ENCODE measurements around the gene RC3H2. TPM values are rescaled to one million over a fixed set of nuclear protein-coding genes. Genes with fewer than 3 reads are reported as not detected.
A peak's percentile ranks its signal among the peaks of the same experiment; 100 is the strongest.

RC3H2 gene
- total and polyA plus RNA-seq, 2 of the 13 experiments (the other 11 are each of a cell fraction or from before 2014, with no cell fraction given): 21.0 to 36.4 TPM

DNA sequence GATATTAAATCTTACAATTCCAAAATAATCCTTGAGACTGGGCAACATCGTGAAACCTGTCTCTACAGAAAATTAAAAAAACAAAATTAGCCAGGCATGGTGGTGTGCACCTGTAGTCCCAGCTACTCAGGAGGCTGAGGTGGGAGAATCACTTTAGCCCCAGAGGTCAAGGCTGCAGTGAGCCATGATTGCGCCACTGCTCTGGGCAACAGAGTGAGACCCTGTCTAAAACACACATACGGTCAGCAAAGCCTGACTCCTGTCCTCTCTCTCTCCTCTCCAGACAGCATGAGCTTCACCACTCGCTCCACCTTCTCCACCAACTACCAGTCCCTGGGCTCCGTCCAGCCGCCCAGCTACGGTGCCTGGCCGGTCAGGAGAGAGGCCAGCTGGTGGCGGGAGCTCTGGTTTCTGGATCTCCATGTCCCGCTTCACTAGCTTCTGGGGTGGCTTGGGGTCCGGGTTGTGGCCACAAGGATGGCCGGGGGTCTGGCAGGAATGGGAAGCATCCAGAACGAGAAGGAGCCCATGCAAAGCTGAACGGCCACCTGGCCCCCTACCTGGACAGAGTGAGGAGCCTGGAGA is 67.8 kb downstream of the RC3H2 start (continued):
- TF ChIP-seq KDM1A (CRISPR knock-in tag; IDR thresholded peaks at IDR 0.05) (peak; percentile 61; the same call in 1 of the 2 replicates), NR2F1 (CRISPR knock-in tag; IDR thresholded peaks at IDR 0.05) (peak; percentile 77 to 83), ZBTB7A (CRISPR knock-in tag; IDR thresholded peaks at IDR 0.05) (0 out of 2 replicates have a peak, but pooled peaks have one; percentile 26), CBX5 (CRISPR knock-in tag; IDR thresholded peaks at IDR 0.05; ENCODE audit: borderline replicate concordance) (peak; percentile 46; the same call in 1 of the 2 replicates), FOXA3 (CRISPR knock-in tag; IDR thresholded peaks at IDR 0.05) (peak; percentile 24; the same call in 1 of the 2 replicates), ZNF121 (CRISPR knock-in tag; IDR thresholded peaks at IDR 0.05) (peak; percentile 93), GATAD2A (CRISPR knock-in tag; IDR thresholded peaks at IDR 0.05) (0 out of 2 replicates have a peak, but pooled peaks have one; percentile 23), YEATS4 (CRISPR knock-in tag; IDR thresholded peaks at IDR 0.05; ENCODE audit: borderline replicate concordance) (no peak), HOXA3 (CRISPR knock-in tag; IDR thresholded peaks at IDR 0.05) (peak; percentile 42; the same call in 1 of the 2 replicates), MXI1 (IDR thresholded peaks at IDR 0.05; ENCODE audit: borderline replicate concordance, low read depth, low read length) (no peak), SOX6 (IDR thresholded peaks at IDR 0.05) (no peak), SOX6 (CRISPR knock-in tag; IDR thresholded peaks at IDR 0.05) (peak; percentile 5; the same call in 1 of the 2 replicates), MTA1 (CRISPR knock-in tag; IDR thresholded peaks at IDR 0.05; ENCODE audit: borderline replicate concordance) (0 out of 2 replicates have a peak, but pooled peaks have one; percentile 24), HOXA5 (CRISPR knock-in tag; IDR thresholded peaks at IDR 0.05) (no peak), NR2F6 (IDR thresholded peaks at IDR 0.05) (peak; percentile 80), NR2F6 (CRISPR knock-in tag; IDR thresholded peaks at IDR 0.05) (peak; percentile 94), SP4 (CRISPR knock-in tag; IDR thresholded peaks at IDR 0.05) (no peak), ZMYM2 (CRISPR knock-in tag; IDR thresholded peaks at IDR 0.05) (peak; percentile 52; the same call in 1 of the 2 replicates)
- TF ChIP-seq, protein P1, sequence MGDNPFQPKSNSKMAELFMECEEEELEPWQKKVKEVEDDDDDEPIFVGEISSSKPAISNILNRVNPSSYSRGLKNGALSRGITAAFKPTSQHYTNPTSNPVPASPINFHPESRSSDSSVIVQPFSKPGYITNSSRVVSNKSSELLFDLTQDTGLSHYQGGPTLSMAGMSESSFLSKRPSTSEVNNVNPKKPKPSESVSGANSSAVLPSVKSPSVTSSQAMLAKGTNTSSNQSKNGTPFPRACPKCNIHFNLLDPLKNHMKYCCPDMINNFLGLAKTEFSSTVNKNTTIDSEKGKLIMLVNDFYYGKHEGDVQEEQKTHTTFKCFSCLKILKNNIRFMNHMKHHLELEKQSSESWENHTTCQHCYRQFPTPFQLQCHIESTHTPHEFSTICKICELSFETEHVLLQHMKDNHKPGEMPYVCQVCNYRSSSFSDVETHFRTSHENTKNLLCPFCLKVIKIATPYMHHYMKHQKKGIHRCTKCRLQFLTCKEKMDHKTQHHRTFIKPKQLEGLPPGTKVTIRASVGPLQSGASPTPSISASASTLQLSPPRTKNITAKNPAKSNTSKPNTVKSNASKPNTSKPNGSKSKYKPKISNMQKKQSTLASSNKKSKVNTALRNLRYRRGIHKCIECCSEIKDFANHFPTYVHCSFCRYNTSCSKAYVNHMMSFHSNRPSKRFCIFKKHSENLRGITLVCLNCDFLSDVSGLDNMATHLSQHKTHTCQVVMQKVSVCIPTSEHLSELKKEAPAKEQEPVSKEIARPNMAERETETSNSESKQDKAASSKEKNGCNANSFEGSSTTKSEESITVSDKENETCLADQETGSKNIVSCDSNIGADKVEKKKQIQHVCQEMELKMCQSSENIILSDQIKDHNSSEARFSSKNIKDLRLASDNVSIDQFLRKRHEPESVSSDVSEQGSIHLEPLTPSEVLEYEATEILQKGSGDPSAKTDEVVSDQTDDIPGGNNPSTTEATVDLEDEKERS (CRISPR knock-in tag; IDR thresholded peaks at IDR 0.05): peak; percentile 72
- TF ChIP-seq, protein P2, sequence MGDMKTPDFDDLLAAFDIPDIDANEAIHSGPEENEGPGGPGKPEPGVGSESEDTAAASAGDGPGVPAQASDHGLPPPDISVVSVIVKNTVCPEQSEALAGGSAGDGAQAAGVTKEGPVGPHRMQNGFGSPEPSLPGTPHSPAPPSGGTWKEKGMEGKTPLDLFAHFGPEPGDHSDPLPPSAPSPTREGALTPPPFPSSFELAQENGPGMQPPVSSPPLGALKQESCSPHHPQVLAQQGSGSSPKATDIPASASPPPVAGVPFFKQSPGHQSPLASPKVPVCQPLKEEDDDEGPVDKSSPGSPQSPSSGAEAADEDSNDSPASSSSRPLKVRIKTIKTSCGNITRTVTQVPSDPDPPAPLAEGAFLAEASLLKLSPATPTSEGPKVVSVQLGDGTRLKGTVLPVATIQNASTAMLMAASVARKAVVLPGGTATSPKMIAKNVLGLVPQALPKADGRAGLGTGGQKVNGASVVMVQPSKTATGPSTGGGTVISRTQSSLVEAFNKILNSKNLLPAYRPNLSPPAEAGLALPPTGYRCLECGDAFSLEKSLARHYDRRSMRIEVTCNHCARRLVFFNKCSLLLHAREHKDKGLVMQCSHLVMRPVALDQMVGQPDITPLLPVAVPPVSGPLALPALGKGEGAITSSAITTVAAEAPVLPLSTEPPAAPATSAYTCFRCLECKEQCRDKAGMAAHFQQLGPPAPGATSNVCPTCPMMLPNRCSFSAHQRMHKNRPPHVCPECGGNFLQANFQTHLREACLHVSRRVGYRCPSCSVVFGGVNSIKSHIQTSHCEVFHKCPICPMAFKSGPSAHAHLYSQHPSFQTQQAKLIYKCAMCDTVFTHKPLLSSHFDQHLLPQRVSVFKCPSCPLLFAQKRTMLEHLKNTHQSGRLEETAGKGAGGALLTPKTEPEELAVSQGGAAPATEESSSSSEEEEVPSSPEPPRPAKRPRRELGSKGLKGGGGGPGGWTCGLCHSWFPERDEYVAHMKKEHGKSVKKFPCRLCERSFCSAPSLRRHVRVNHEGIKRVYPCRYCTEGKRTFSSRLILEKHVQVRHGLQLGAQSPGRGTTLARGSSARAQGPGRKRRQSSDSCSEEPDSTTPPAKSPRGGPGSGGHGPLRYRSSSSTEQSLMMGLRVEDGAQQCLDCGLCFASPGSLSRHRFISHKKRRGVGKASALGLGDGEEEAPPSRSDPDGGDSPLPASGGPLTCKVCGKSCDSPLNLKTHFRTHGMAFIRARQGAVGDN (CRISPR knock-in tag; IDR thresholded peaks at IDR 0.05): peak; percentile 41
- TF ChIP-seq, protein P3, sequence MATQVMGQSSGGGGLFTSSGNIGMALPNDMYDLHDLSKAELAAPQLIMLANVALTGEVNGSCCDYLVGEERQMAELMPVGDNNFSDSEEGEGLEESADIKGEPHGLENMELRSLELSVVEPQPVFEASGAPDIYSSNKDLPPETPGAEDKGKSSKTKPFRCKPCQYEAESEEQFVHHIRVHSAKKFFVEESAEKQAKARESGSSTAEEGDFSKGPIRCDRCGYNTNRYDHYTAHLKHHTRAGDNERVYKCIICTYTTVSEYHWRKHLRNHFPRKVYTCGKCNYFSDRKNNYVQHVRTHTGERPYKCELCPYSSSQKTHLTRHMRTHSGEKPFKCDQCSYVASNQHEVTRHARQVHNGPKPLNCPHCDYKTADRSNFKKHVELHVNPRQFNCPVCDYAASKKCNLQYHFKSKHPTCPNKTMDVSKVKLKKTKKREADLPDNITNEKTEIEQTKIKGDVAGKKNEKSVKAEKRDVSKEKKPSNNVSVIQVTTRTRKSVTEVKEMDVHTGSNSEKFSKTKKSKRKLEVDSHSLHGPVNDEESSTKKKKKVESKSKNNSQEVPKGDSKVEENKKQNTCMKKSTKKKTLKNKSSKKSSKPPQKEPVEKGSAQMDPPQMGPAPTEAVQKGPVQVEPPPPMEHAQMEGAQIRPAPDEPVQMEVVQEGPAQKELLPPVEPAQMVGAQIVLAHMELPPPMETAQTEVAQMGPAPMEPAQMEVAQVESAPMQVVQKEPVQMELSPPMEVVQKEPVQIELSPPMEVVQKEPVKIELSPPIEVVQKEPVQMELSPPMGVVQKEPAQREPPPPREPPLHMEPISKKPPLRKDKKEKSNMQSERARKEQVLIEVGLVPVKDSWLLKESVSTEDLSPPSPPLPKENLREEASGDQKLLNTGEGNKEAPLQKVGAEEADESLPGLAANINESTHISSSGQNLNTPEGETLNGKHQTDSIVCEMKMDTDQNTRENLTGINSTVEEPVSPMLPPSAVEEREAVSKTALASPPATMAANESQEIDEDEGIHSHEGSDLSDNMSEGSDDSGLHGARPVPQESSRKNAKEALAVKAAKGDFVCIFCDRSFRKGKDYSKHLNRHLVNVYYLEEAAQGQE (IDR thresholded peaks at IDR 0.05; ENCODE audit: borderline replicate concordance in 1 of 2, low read depth in 1 of 2, low read length in 2 of 2): no peak
